Measurements from ENCODE around the gene AREG.

- TF ChIP-seq, protein P1, sequence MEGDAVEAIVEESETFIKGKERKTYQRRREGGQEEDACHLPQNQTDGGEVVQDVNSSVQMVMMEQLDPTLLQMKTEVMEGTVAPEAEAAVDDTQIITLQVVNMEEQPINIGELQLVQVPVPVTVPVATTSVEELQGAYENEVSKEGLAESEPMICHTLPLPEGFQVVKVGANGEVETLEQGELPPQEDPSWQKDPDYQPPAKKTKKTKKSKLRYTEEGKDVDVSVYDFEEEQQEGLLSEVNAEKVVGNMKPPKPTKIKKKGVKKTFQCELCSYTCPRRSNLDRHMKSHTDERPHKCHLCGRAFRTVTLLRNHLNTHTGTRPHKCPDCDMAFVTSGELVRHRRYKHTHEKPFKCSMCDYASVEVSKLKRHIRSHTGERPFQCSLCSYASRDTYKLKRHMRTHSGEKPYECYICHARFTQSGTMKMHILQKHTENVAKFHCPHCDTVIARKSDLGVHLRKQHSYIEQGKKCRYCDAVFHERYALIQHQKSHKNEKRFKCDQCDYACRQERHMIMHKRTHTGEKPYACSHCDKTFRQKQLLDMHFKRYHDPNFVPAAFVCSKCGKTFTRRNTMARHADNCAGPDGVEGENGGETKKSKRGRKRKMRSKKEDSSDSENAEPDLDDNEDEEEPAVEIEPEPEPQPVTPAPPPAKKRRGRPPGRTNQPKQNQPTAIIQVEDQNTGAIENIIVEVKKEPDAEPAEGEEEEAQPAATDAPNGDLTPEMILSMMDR (IDR thresholded peaks at IDR 0.05), result no peak
- TF ChIP-seq POLR2A (IDR thresholded peaks at IDR 0.05), result no peak
These were observed 28.3 kb downstream of the AREG start for GRCh38 chr4:74473155-74473811.
